Heart left ventricle (tissue), 13 donors: Measurements from ENCODE around the gene NFIB.

Source experiments
- POLR2A ChIP-seq, 2 donors: fragments of 450-650 bp; IDR thresholded peaks; one replicate each; pipeline ENCODE4 v1.6.1; 2017; ENCODE audit warnings: antibody characterized with exemption in 2 of 2, mild to moderate bottlenecking in 2 of 2, moderate library complexity in 2 of 2
- TF ChIP-seq, protein P1 (sequence below), 12 donors: fragments of 200-600 bp; sonication (generic) in 4 of 12; IDR thresholded peaks; one replicate each; pipeline versions ENCODE4 v1.5.0 to v1.8.0; 2018 to 2022; ENCODE audit warnings: antibody characterized with exemption in 12 of 12, mild to moderate bottlenecking in 5 of 12
- donor health status: ischemic (EF 13 %, LVEDD 7.1; RV severe dilation, severe dysfunction).
- donor health status: DM: no; HTN: yes; CAD: no.
- donor health status: DM: no; HTN: no; CAD: no.
- donor health status: ischemic (EF 25% LVEDD 6.9; RV normal size, moderate dysfunction).
- donor health status: ischemic (EF 25% LVEDD 5.7; RV mildly dilated, moderate dysfunction).
- donor health status: ischemic (EF 35%, LVEDD 5.7; RV mildly dilated, moderate dysfunction).
- donor health status: nonischemic (EF 11% LVEDD 7.7; RV severe dilation, severe dysfunction).
- donor health status: DM: yes; HTN: yes; CAD: no.
- donor health status: PGD.
- donor health status: ischemic (EF 29% LVEDD 5.4; RV normal size, mild dysfunction).
- donor health status: nonischemic (EF 23%, LVEDD 6.1; RV moderate dilation, normal function).

DNA sequence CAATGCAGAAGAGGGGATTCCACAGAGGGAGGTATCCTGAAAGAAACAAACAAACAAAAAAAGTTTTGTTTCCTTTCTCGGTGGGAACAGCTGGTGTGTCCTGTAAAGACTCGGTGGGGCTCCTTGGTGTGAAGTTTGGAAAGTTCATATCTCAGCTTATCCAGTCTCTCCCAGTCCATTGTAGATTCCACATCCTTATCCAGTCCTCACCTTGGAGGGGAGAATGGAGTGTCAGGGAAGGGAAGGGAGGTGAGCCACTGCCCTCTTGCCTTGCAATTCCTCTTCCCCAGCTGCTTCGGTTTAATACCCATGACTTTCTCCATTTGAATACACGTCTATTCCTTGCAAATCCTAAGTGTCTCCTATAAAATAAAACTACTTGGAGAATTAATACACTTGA is 234.5 kb downstream of the NFIB start:
- no peak for TF ChIP-seq POLR2A (IDR thresholded peaks at IDR 0.05)
- TF ChIP-seq, protein P1, sequence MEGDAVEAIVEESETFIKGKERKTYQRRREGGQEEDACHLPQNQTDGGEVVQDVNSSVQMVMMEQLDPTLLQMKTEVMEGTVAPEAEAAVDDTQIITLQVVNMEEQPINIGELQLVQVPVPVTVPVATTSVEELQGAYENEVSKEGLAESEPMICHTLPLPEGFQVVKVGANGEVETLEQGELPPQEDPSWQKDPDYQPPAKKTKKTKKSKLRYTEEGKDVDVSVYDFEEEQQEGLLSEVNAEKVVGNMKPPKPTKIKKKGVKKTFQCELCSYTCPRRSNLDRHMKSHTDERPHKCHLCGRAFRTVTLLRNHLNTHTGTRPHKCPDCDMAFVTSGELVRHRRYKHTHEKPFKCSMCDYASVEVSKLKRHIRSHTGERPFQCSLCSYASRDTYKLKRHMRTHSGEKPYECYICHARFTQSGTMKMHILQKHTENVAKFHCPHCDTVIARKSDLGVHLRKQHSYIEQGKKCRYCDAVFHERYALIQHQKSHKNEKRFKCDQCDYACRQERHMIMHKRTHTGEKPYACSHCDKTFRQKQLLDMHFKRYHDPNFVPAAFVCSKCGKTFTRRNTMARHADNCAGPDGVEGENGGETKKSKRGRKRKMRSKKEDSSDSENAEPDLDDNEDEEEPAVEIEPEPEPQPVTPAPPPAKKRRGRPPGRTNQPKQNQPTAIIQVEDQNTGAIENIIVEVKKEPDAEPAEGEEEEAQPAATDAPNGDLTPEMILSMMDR (IDR thresholded peaks at IDR 0.05), result no peak
